ENCODE measurements around the gene PPIL4. TPM values are rescaled to one million over a fixed set of nuclear protein-coding genes. Genes with fewer than 3 reads are reported as not detected.

The PPIL4 gene
- total and polyA plus RNA-seq, 10 of the 15 experiments (the other 5 are each of a cell fraction or from before 2014, with no cell fraction given) = 8.0 to 28.4 (median 24.3) TPM

- H3K4me2 ChIP-seq (ENCODE audit: control insufficient read depth, insufficient read depth) = no peak overlapping the region
- H3K9me3 ChIP-seq (replicated peaks; ENCODE audit: control insufficient read depth, insufficient read depth, low read length) = no peaks in the 10 kb centered on the region
- WGBS (ENCODE audit: insufficient coverage, insufficient replicate concordance, low lambda C conversion rate, missing lambda C conversion rate) = 98% methylated on average over 2 of the region's 2 CpGs
- ChIA-PET CTCF (interaction anchor here (1.0 to 1.5 kb wide), 2 partner anchors 10 to 24 kb away, joined by 3 to 4 read pairs; no protein-coding TSS in a partner anchor), SMC1A (ENCODE audit: uncharacterized antibody, unreplicated experiment) (interaction anchor here (1.5 to 2.0 kb wide), 2 partner anchors 11 to 12 kb away, joined by 3 to 7 read pairs; no protein-coding TSS in a partner anchor), RAD21 (ENCODE audit: unreplicated experiment) (no interaction called here), POLR2A (no interaction called here)
- DNase-seq (ENCODE audit: low read depth, low spot score) (no peak), FAIRE-seq (no peak), ATAC-seq (no peak)
- H3K27ac ChIP-seq (ENCODE audit: control insufficient read depth, insufficient read depth) = no peak overlapping the region
- no peak overlapping the region for H3K9ac ChIP-seq (ENCODE audit: control insufficient read depth, insufficient read depth, low read length)
- H3K79me2 ChIP-seq (ENCODE audit: control insufficient read depth, insufficient read depth, low read length) = no peaks in the 10 kb centered on the region
- no peaks in the 10 kb centered on the region for H4K20me1 ChIP-seq (ENCODE audit: control insufficient read depth, insufficient read depth)
- no peaks in the 10 kb centered on the region for H3K27me3 ChIP-seq (replicated peaks in 1 of 2; ENCODE audit: control insufficient read depth in 2 of 2, insufficient read depth in 2 of 2, low read length in 1 of 2)
- H3K36me3 ChIP-seq (ENCODE audit: control insufficient read depth in 2 of 2, insufficient read depth in 2 of 2, low read length in 1 of 2) = peaks cover 5 to 28% of the 10 kb centered on the region in 2 experiments
- no peak overlapping the region for H3K4me3 ChIP-seq
- no peak for TF ChIP-seq ZNF24 (IDR thresholded peaks at IDR 0.05)
- no peak for TF ChIP-seq ZBTB11 (CRISPR knock-in tag; IDR thresholded peaks at IDR 0.05)
- no peaks in the 10 kb centered on the region for H3K4me1 ChIP-seq (ENCODE audit: control insufficient read depth, insufficient read depth, low read length)
- BruUV-seq (replicated peaks) = no TSS peak
- intact Hi-C loops (cut with micrococcal nuclease; ENCODE audit: unreplicated experiment) (no loop called here), in situ Hi-C loops (cut with MboI) (no loop called here)
- no peak overlapping the region for H2AFZ ChIP-seq (ENCODE audit: control insufficient read depth, low read depth, low read length)
Observed at GRCh38 chr6:149586149-149586548, 40.3 kb upstream of the PPIL4 start.

- FAIRE-seq (no peak), ATAC-seq (no peak), DNase-seq (ENCODE audit: low read depth, low spot score) (no peak)
- BruUV-seq (replicated peaks) = no TSS peak
- Histone ChIP-seq H3K4me3 (no peak overlapping the region), H2AFZ (ENCODE audit: control insufficient read depth, low read depth, low read length) (no peak overlapping the region), H3K4me1 (ENCODE audit: control insufficient read depth, insufficient read depth, low read length) (no peaks in the 10 kb centered on the region), H3K27ac (ENCODE audit: control insufficient read depth, insufficient read depth) (no peak overlapping the region), H4K20me1 (ENCODE audit: control insufficient read depth, insufficient read depth) (no peaks in the 10 kb centered on the region; the same call in 1 of the 2 replicates), H3K36me3 (ENCODE audit: control insufficient read depth in 2 of 2, insufficient read depth in 2 of 2, low read length in 1 of 2) (peaks cover 7 to 38% of the 10 kb centered on the region in 2 experiments), H3K9me3 (replicated peaks; ENCODE audit: control insufficient read depth, insufficient read depth, low read length) (no peaks in the 10 kb centered on the region), H3K4me2 (ENCODE audit: control insufficient read depth, insufficient read depth) (no peak overlapping the region), H3K9ac (ENCODE audit: control insufficient read depth, insufficient read depth, low read length) (no peak overlapping the region), H3K27me3 (replicated peaks in 1 of 2; ENCODE audit: control insufficient read depth in 2 of 2, insufficient read depth in 2 of 2, low read length in 1 of 2) (no peaks in the 10 kb centered on the region), H3K79me2 (ENCODE audit: control insufficient read depth, insufficient read depth, low read length) (no peaks in the 10 kb centered on the region; the same call in 1 of the 2 replicates)
- in situ Hi-C loops (cut with MboI) (no loop called here), intact Hi-C loops (cut with micrococcal nuclease; ENCODE audit: unreplicated experiment) (no loop called here)
- CTCF ChIA-PET = interaction anchor here (1.7 kb wide), 1 partner anchor 12 kb away, joined by 5 read pairs; no protein-coding TSS in a partner anchor
- SMC1A ChIA-PET (ENCODE audit: uncharacterized antibody, unreplicated experiment) = no interaction called here
- WGBS (ENCODE audit: insufficient coverage, insufficient replicate concordance, low lambda C conversion rate, missing lambda C conversion rate) = 97% methylated on average over 5 of the region's 5 CpGs
- RAD21 ChIA-PET (ENCODE audit: unreplicated experiment) = no interaction called here
- POLR2A ChIA-PET = interaction anchor here (0.7 kb wide), 1 partner anchor 10 kb away, joined by 4 read pairs; no protein-coding TSS in a partner anchor
- no peak for TF ChIP-seq CBX5 (IDR thresholded peaks at IDR 0.05; ENCODE audit: low read depth)
- TF ChIP-seq IRF3 (IDR thresholded peaks at IDR 0.05) = no peak
- no peak for TF ChIP-seq NFXL1 (IDR thresholded peaks at IDR 0.05; ENCODE audit: borderline replicate concordance)
- TF ChIP-seq STAT1 (conservative IDR thresholded peaks at IDR 0.05) = no peak
- no peak for TF ChIP-seq SKIL (IDR thresholded peaks at IDR 0.05; ENCODE audit: low read depth, poor library complexity, severe bottlenecking)
- no peak for TF ChIP-seq POLR2AphosphoS5 (IDR thresholded peaks at IDR 0.05; ENCODE audit: low read length)
Observed at GRCh38 chr6:149581349-149581748, 35.5 kb upstream of the PPIL4 start.
